Keratinocyte (primary cell): ENCODE measurements around the gene ADGRD1. TPM values are rescaled to one million over a fixed set of nuclear protein-coding genes. Genes with fewer than 3 reads are reported as not detected.

Experiments used
- DNase-seq: peaks from one replicate; pipeline ENCODE4 v3.0.0-alpha.2; 2011; ENCODE audit warnings: low read depth, missing footprints, low spot score
- FAIRE-seq: peaks from 2 replicates; lab custom pipeline; 2011; peaks lifted over from hg19 to GRCh38; lab: Jason Lieb, UNC
- H2AFZ ChIP-seq: 2 replicates; pipeline ENCODE4 v1.6.0; 2012; ENCODE audit warnings: low read length, control low read depth, inconsistent platforms; ENCODE audit not compliant: control insufficient read depth
- H3K27ac ChIP-seq: 2 replicates; pipeline ENCODE4 v1.5.1; 2011; ENCODE audit warnings: low read length; ENCODE audit not compliant: control insufficient read depth, insufficient read depth
- H3K27me3 ChIP-seq: 3 replicates; pipeline ENCODE4 v1.6.0; 2011; ENCODE audit warnings: low read length; ENCODE audit not compliant: control insufficient read depth, insufficient read depth; ENCODE audit errors: extremely low read depth
- H3K36me3 ChIP-seq, 2 experiments: 2 replicates in 1 of 2; 3 replicates in 1 of 2; pipeline ENCODE4 v1.5.1; 2011; ENCODE audit warnings: low read length in 2 of 2, mild to moderate bottlenecking in 1 of 2; ENCODE audit not compliant: control insufficient read depth in 2 of 2, insufficient read depth in 2 of 2; ENCODE audit errors: extremely low read depth in 1 of 2
- H3K4me1 ChIP-seq: 3 replicates; pipeline ENCODE4 v1.5.1; 2011; ENCODE audit warnings: low read length; ENCODE audit not compliant: control insufficient read depth, insufficient read depth; ENCODE audit errors: extremely low read depth
- H3K4me2 ChIP-seq: 3 replicates; pipeline ENCODE4 v1.6.0; 2011; ENCODE audit warnings: low read depth, low read length; ENCODE audit not compliant: control insufficient read depth, insufficient read depth; ENCODE audit errors: extremely low read depth
- H3K4me3 ChIP-seq, 3 experiments: fragments of 200-600 bp in 1 of 3; sonication (generic) in 1 of 3; 2 replicates in 2 of 3; 3 replicates in 1 of 3; pipeline ENCODE4 v1.5.1; 2011 to 2016; ENCODE audit warnings: low read length in 3 of 3, mild to moderate bottlenecking in 3 of 3, control low read depth in 2 of 3, inconsistent platforms in 1 of 3, low read depth in 1 of 3, mixed read lengths in 1 of 3, mixed run types in 1 of 3, moderate library complexity in 1 of 3; ENCODE audit not compliant: control insufficient read depth in 2 of 3, insufficient read depth in 2 of 3; ENCODE audit errors: extremely low read depth in 1 of 3
- H3K79me2 ChIP-seq: 2 replicates; pipeline ENCODE4 v1.6.0; 2012; ENCODE audit warnings: low read length; ENCODE audit not compliant: control insufficient read depth, insufficient read depth
- H3K9ac ChIP-seq: 3 replicates; pipeline ENCODE4 v1.6.0; 2011; ENCODE audit warnings: low read length; ENCODE audit not compliant: control insufficient read depth, insufficient read depth; ENCODE audit errors: extremely low read depth
- H3K9me1 ChIP-seq: 3 replicates; pipeline ENCODE4 v1.6.0; 2011; ENCODE audit warnings: low read length; ENCODE audit not compliant: control insufficient read depth, insufficient read depth; ENCODE audit errors: extremely low read depth
- H3K9me3 ChIP-seq: 2 replicates; pipeline ENCODE4 v1.5.1; 2012; ENCODE audit warnings: low read depth, low read length; ENCODE audit not compliant: control insufficient read depth
- H4K20me1 ChIP-seq: 3 replicates; pipeline ENCODE4 v1.6.0; 2011; ENCODE audit warnings: low read length; ENCODE audit not compliant: control insufficient read depth, insufficient read depth; ENCODE audit errors: extremely low read depth
- EZH2 ChIP-seq: IDR thresholded peaks from one replicate; pipeline ENCODE4 v1.6.1; 2012; ENCODE audit warnings: inconsistent platforms, mild to moderate bottlenecking, low read length, moderate library complexity
- dilution Hi-C: fragments of 300-500 bp; cut with MboI; formaldehyde crosslinking; loops from one replicate; pipeline ENCODE4 v1.7.0; 2020; ENCODE audit warnings: low sequenced_read_pairs; ENCODE audit not compliant: extremely low pct_ligation_motif_present
- polyA plus RNA-seq, 5 experiments: library from polyadenylated mRNA; depleted of rRNA in 3 of 5; stranded (reverse) in 3 of 5; stranded (forward) in 1 of 5; unstranded in 1 of 5; fragments of >200 nt; gene quantifications; 1 replicate in 1 of 5; 2 replicates in 3 of 5; 3 replicates in 1 of 5; pipeline versions ENCODE4 v1.2.1 to v1.2.3, GENCODE V29; 2011 to 2012; ENCODE audit warnings: missing spikeins in 2 of 5, low read depth in 1 of 5, low replicate concordance in 1 of 5
- TF ChIP-seq, protein P1 (sequence below), 3 experiments: IDR thresholded peaks in 1 of 3; conservative IDR thresholded peaks in 1 of 3; optimal IDR thresholded peaks in 1 of 3; 2 replicates in 2 of 3; 3 replicates in 1 of 3; pipeline versions ENCODE3 to v1.5.1; 2011; ENCODE audit warnings: low read length in 3 of 3, mild to moderate bottlenecking in 3 of 3, moderate library complexity in 2 of 3, control low read depth in 1 of 3, inconsistent platforms in 1 of 3; ENCODE audit not compliant: insufficient read depth in 2 of 3; ENCODE audit errors: extremely low read depth in 1 of 3

The ADGRD1 gene
- polyA plus RNA-seq, 1 donor (not counting 4 experiments of a cell fraction or from before 2014, with no cell fraction given), result not detected

DNA sequence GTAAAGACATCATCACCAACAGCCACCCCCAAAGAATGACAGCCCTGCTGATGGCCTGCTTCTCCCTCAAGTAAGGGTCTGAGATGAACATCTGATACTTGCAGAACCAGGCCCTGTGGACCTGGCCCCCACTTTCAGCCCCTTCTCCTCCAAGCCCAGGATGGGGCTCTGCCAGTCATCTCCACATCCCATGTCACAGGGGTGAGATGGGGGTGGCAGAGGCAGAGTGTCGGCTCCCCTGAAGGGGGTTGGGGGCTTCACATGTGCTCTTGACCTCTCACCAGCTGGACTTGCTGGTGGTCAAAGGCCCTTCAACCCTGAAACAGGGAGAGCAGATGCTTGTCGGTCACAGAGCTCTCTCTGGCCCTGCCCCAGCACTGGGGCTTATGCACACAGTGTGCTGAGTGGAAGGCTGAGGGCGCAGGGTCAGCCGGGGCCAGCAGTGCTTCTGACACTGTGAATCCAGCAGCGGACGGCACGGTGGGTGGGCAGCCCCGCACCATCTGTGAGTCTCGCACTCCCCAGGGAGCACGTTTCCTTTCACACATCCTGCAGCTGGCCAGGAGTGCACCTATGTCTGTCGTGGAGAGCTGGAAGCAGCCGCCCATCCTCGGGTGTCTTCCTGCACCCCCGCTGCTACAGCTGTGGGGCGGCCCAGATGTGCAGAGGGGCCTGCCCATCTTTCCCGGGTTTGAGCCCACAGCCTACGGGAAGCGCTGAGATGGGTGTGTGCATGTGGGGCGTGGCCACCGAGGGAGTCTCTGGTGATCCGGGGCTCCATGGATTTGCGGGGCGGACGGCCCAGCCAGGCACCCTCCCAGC is 94.3 kb downstream of the ADGRD1 start:
- H2AFZ ChIP-seq, result no peak overlapping the region
- H3K4me1 ChIP-seq, result no peaks in the 10 kb centered on the region
- no peaks in the 10 kb centered on the region for H3K9me1 ChIP-seq
- DNase-seq (no peak), FAIRE-seq (no peak)
- no peak overlapping the region for H3K4me2 ChIP-seq
- peaks cover 6% of the 10 kb centered on the region for H3K9me3 ChIP-seq
- H3K79me2 ChIP-seq, result no peaks in the 10 kb centered on the region
- no peaks in the 10 kb centered on the region for H3K36me3 ChIP-seq
- H3K27me3 ChIP-seq, result no peaks in the 10 kb centered on the region
- no peak overlapping the region for H3K9ac ChIP-seq
- no peak overlapping the region for H3K27ac ChIP-seq
- dilution Hi-C loops, result no loop called here
- H3K4me3 ChIP-seq, result no peak overlapping the region
- H4K20me1 ChIP-seq, result no peaks in the 10 kb centered on the region
- no peak for TF ChIP-seq EZH2
- TF ChIP-seq, protein P1, sequence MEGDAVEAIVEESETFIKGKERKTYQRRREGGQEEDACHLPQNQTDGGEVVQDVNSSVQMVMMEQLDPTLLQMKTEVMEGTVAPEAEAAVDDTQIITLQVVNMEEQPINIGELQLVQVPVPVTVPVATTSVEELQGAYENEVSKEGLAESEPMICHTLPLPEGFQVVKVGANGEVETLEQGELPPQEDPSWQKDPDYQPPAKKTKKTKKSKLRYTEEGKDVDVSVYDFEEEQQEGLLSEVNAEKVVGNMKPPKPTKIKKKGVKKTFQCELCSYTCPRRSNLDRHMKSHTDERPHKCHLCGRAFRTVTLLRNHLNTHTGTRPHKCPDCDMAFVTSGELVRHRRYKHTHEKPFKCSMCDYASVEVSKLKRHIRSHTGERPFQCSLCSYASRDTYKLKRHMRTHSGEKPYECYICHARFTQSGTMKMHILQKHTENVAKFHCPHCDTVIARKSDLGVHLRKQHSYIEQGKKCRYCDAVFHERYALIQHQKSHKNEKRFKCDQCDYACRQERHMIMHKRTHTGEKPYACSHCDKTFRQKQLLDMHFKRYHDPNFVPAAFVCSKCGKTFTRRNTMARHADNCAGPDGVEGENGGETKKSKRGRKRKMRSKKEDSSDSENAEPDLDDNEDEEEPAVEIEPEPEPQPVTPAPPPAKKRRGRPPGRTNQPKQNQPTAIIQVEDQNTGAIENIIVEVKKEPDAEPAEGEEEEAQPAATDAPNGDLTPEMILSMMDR (optimal IDR thresholded peaks at IDR 0.05 in 1 of 3, IDR thresholded peaks at IDR 0.05 in 1 of 3, conservative IDR thresholded peaks at IDR 0.05 in 1 of 3; ENCODE audit: extremely low read depth in 1 of 3, insufficient read depth in 2 of 3, low read length in 3 of 3), result no peak

DNA sequence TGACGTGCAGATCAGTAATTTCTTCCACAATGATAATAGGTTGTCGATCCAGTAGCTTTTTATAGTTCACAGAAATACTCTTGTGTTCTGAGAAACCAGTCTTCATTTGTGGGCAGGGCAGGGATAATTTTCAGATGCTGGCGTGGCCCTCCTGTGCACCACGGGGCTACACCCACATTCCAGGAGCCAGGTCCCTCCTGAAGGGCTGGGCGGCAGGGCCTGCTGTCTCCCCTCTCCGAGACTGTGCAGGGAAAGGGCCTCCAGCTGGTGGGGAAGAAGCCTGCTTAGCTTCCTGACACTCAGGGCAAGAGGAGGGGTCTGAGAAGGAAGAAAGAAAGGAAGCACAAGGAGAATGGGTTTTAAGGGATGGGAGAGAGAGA is 94.9 kb downstream of the ADGRD1 start:
- FAIRE-seq (no peak), DNase-seq (no peak)
- Histone ChIP-seq H3K27me3 (no peaks in the 10 kb centered on the region), H2AFZ (no peak overlapping the region), H3K9ac (no peak overlapping the region), H3K27ac (no peak overlapping the region), H3K79me2 (no peaks in the 10 kb centered on the region), H3K9me3 (peaks cover 6% of the 10 kb centered on the region), H3K4me1 (no peaks in the 10 kb centered on the region), H3K9me1 (no peaks in the 10 kb centered on the region), H3K4me3 (no peak overlapping the region), H4K20me1 (no peaks in the 10 kb centered on the region), H3K4me2 (no peak overlapping the region), H3K36me3 (no peaks in the 10 kb centered on the region)
- dilution Hi-C loops, result no loop called here
- TF ChIP-seq, protein P1 (optimal IDR thresholded peaks at IDR 0.05 in 1 of 3, IDR thresholded peaks at IDR 0.05 in 1 of 3, conservative IDR thresholded peaks at IDR 0.05 in 1 of 3; ENCODE audit: extremely low read depth in 1 of 3, insufficient read depth in 2 of 3, low read length in 3 of 3), result no peak
